ENCODE measurements around the gene CLDN6. TPM values are rescaled to one million over a fixed set of nuclear protein-coding genes. Genes with fewer than 3 reads are reported as not detected.

The CLDN6 gene
- total and polyA plus RNA-seq, 2 of the 13 experiments (the other 11 are each of a cell fraction or from before 2014, with no cell fraction given): 5.9 to 7.6 TPM

- TF ChIP-seq ZBED4 (CRISPR knock-in tag; IDR thresholded peaks at IDR 0.05; ENCODE audit: borderline replicate concordance) (no peak), IKZF5 (CRISPR knock-in tag; IDR thresholded peaks at IDR 0.05) (no peak), ZBTB10 (CRISPR knock-in tag; IDR thresholded peaks at IDR 0.05; ENCODE audit: borderline replicate concordance) (no peak), ETV5 (CRISPR knock-in tag; IDR thresholded peaks at IDR 0.05; ENCODE audit: borderline replicate concordance) (no peak), ASH2L (IDR thresholded peaks at IDR 0.05; ENCODE audit: insufficient read length, low read depth, low read length) (no peak), ATM (IDR thresholded peaks at IDR 0.05; ENCODE audit: borderline replicate concordance) (no peak), TCF7L2 (IDR thresholded peaks at IDR 0.05; ENCODE audit: low read depth, low read length) (no peak), ZNF230 (CRISPR knock-in tag; IDR thresholded peaks at IDR 0.05) (no peak), ZBTB1 (CRISPR knock-in tag; IDR thresholded peaks at IDR 0.05; ENCODE audit: borderline replicate concordance) (no peak), ZNF83 (CRISPR knock-in tag; IDR thresholded peaks at IDR 0.05; ENCODE audit: borderline replicate concordance) (no peak), ZNF589 (CRISPR knock-in tag; conservative IDR thresholded peaks at IDR 0.05) (no peak; the same call in 1 of the 2 replicates), ATF4 (CRISPR knock-in tag; IDR thresholded peaks at IDR 0.05) (no peak), ZNF710 (CRISPR knock-in tag; IDR thresholded peaks at IDR 0.05; ENCODE audit: borderline replicate concordance) (no peak), ZBTB34 (CRISPR knock-in tag; IDR thresholded peaks at IDR 0.05) (no peak), ESRRA (CRISPR knock-in tag; IDR thresholded peaks at IDR 0.05; ENCODE audit: low read depth) (no peak), SIX4 (CRISPR knock-in tag; IDR thresholded peaks at IDR 0.05) (no peak)
These were observed 10.2 kb upstream of the CLDN6 start (continued) for GRCh38 chr16:3027983-3028715.
